Suprapubic skin (tissue), 4 donors: ENCODE data around the gene MBD2. TPM values are rescaled to one million over a fixed set of nuclear protein-coding genes. Genes with fewer than 3 reads are reported as not detected.
"Not testable (repeated sequence)": the region's sequence is repeated elsewhere in the genome, so short reads cannot be mapped to it uniquely, and the experiment has no call there.

Experiments
- DNase-seq, 2 donors: peaks; one replicate each; pipeline ENCODE4 v3.0.0-alpha.2; 2019; ENCODE audit warnings: low spot score in 2 of 2
- H3K27ac ChIP-seq: fragments of 200-600 bp; sonication (generic); one replicate; pipeline ENCODE4 v1.5.1; 2019
- H3K27me3 ChIP-seq: fragments of 200-600 bp; sonication (generic); one replicate; pipeline ENCODE4 v1.5.1; 2019
- H3K36me3 ChIP-seq: fragments of 200-600 bp; sonication (generic); one replicate; pipeline ENCODE4 v1.5.1; 2019
- H3K4me1 ChIP-seq: fragments of 200-600 bp; sonication (generic); one replicate; pipeline ENCODE4 v1.5.1; 2019
- H3K4me3 ChIP-seq: fragments of 200-600 bp; sonication (generic); one replicate; pipeline ENCODE4 v1.5.1; 2019; ENCODE audit warnings: mild to moderate bottlenecking
- H3K9me3 ChIP-seq: fragments of 200-600 bp; sonication (generic); one replicate; pipeline ENCODE4 v1.5.1; 2019
- CTCF ChIP-seq, 2 donors: fragments of 200-600 bp in 1 of 2; fragments of 450-650 bp in 1 of 2; sonication (generic) in 1 of 2; IDR thresholded peaks; one replicate each; pipeline ENCODE4 v1.5.1; 2016 to 2019; ENCODE audit warnings: antibody characterized with exemption in 2 of 2, mild to moderate bottlenecking in 1 of 2, moderate library complexity in 1 of 2
- EP300 ChIP-seq: sonication (generic); formaldehyde crosslinking; IDR thresholded peaks from one replicate; pipeline ENCODE4 v1.6.1; 2017; ENCODE audit warnings: antibody characterized with exemption
- POLR2A ChIP-seq, 2 donors: fragments of 450-650 bp; IDR thresholded peaks; one replicate each; pipeline ENCODE4 v1.6.1; 2017; ENCODE audit warnings: antibody characterized with exemption in 2 of 2, mild to moderate bottlenecking in 2 of 2, moderate library complexity in 2 of 2
- POLR2AphosphoS5 ChIP-seq, 3 donors: sonication (generic); formaldehyde crosslinking; IDR thresholded peaks; one replicate each; pipeline ENCODE4 v1.6.1; 2017; ENCODE audit warnings: antibody characterized with exemption in 3 of 3
- WGBS: methylation state at CpG from one replicate; pipeline ENCODE4 v1.1.5; 2018; 5-methylcytosine and 5-hydroxymethylcytosine counted together
- total RNA-seq, 4 donors: library from RNA; depleted of rRNA; stranded (reverse); fragments of >200 nt; gene quantifications; one replicate each; pipeline ENCODE4 v1.1.0, GENCODE V29; 2016

The MBD2 gene
- total RNA-seq, 4 donors from 2014 or later = 40.8 to 55.8 (median 45.0) TPM

- Histone ChIP-seq H3K36me3 (no peaks in the 10 kb centered on the region), H3K9me3 (no peaks in the 10 kb centered on the region), H3K27me3 (no peaks in the 10 kb centered on the region), H3K4me1 (peaks cover 22% of the 10 kb centered on the region), H3K27ac (no peak overlapping the region), H3K4me3 (no peak overlapping the region)
- no peak for TF ChIP-seq POLR2A (IDR thresholded peaks at IDR 0.05)
- no peak for TF ChIP-seq CTCF (IDR thresholded peaks at IDR 0.05)
- TF ChIP-seq EP300 = no peak
- TF ChIP-seq POLR2AphosphoS5 (IDR thresholded peaks at IDR 0.05) = no peak
- 72% methylated on average over 3 of the region's 3 CpGs for WGBS
- no peak for DNase-seq
These were observed 37.4 kb upstream of the MBD2 start for GRCh38 chr18:54261894-54262293.

DNA sequence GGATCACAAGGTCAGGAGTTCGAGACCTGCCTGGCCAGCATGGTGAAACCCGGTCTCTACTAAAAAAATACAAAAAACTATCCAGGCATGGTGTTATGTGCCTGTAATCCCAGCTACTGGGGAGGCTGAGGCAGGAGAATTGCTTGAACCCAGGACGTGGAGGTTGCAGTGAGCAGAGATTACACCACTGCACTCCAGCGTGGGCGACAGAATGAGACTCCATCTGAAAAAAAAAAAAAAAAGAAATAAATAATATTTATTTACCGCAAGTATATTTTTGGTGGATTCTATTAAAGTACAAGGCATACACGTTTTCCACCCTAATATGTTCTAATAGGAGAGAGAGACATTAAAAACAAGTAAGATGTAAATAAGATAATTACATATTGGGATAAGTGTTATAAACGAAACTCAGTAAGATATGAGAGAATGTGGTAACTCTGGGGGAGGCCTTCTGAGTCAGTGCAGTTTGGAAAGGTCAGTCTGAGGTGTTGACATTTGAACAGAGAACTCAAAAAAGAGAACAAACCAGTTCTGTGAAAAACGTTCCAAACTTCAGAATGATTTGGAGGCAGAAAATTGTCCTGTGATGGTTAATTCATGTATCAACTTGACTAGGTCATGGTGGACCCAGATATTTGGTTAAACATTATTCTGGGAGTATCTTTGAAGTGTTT lies 36.1 kb upstream of the MBD2 start:
- H3K27ac ChIP-seq = peak overlapping the region; percentile 11
- no peaks in the 10 kb centered on the region for H3K9me3 ChIP-seq
- H3K4me3 ChIP-seq = no peak overlapping the region
- H3K27me3 ChIP-seq = no peaks in the 10 kb centered on the region
- peaks cover 31% of the 10 kb centered on the region for H3K4me1 ChIP-seq
- no peak for DNase-seq
- WGBS = 75% methylated on average over 9 of the region's 9 CpGs
- no peaks in the 10 kb centered on the region for H3K36me3 ChIP-seq
- no peak for TF ChIP-seq POLR2A (IDR thresholded peaks at IDR 0.05)
- no peak for TF ChIP-seq POLR2AphosphoS5 (IDR thresholded peaks at IDR 0.05)
- no peak for TF ChIP-seq EP300
- no peak for TF ChIP-seq CTCF (IDR thresholded peaks at IDR 0.05)

DNA sequence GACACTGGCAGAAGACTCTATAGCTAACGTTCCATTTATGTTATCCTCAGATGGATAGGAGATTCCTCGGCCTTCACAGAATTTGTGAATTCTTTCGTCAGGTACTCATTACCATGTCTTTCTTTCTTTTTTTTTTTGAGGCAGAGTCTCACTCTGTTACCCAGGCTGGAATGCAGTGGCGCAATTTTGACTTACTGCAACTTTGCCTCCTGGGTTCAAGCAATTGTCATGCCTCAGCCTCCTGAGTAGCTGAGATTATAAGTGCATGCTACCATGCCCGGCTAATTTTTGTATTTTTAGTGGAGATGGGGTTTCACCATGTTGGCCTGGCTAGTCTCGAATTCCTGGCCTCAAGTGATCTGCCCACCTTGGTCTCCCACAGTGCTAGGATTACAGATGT lies 33.3 kb upstream of the MBD2 start:
- WGBS = 81% methylated on average over 6 of the region's 6 CpGs
- not testable (repeated sequence) for H3K36me3 ChIP-seq, DNase-seq, H3K27me3 ChIP-seq, H3K4me3 ChIP-seq, H3K27ac ChIP-seq, H3K9me3 ChIP-seq
- H3K4me1 ChIP-seq = peaks cover 37% of the 10 kb centered on the region

DNA sequence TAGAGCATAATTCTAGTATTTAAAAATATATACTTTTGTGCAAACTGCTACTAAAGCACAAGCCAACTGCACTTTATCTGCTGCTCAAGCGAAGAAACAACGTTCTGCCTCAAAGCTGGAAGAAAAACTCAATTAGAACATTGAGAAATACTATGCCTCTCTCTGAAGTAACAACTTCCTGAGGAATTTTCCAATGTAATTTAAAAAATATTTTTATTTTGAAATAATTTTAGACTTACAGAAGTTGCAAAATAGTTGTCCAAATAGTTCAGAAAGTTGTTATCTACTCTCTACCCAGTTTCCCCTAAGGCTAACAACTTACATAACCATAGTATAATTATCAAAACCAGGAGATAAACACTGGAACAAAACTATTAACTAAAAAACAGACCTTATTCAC lies 32.5 kb upstream of the MBD2 start:
- H3K9me3 ChIP-seq = no peaks in the 10 kb centered on the region
- H3K4me1 ChIP-seq = peaks cover 42% of the 10 kb centered on the region
- TF ChIP-seq CTCF (IDR thresholded peaks at IDR 0.05) (no peak), POLR2AphosphoS5 (IDR thresholded peaks at IDR 0.05) (no peak), EP300 (no peak), POLR2A (IDR thresholded peaks at IDR 0.05) (no peak)
- DNase-seq = no peak
- H3K36me3 ChIP-seq = no peaks in the 10 kb centered on the region
- no peak overlapping the region for H3K27ac ChIP-seq
- no peak overlapping the region for H3K4me3 ChIP-seq
- WGBS = 39% methylated on average over 2 of the region's 2 CpGs
- no peaks in the 10 kb centered on the region for H3K27me3 ChIP-seq

GRCh38 chr18:54255141-54255540 lies 30.7 kb upstream of the MBD2 start:
- 50% methylated on average over 1 of the region's 1 CpG for WGBS
- Histone ChIP-seq H3K4me1 (peaks cover 48% of the 10 kb centered on the region), H3K4me3 (no peak overlapping the region), H3K27me3 (no peaks in the 10 kb centered on the region), H3K27ac (peak overlapping the region; percentile 61), H3K9me3 (no peaks in the 10 kb centered on the region), H3K36me3 (no peaks in the 10 kb centered on the region)
- TF ChIP-seq POLR2A (IDR thresholded peaks at IDR 0.05) = no peak
- TF ChIP-seq EP300 = no peak
- TF ChIP-seq POLR2AphosphoS5 (IDR thresholded peaks at IDR 0.05) = no peak
- no peak for TF ChIP-seq CTCF (IDR thresholded peaks at IDR 0.05)
- DNase-seq = no peak

DNA sequence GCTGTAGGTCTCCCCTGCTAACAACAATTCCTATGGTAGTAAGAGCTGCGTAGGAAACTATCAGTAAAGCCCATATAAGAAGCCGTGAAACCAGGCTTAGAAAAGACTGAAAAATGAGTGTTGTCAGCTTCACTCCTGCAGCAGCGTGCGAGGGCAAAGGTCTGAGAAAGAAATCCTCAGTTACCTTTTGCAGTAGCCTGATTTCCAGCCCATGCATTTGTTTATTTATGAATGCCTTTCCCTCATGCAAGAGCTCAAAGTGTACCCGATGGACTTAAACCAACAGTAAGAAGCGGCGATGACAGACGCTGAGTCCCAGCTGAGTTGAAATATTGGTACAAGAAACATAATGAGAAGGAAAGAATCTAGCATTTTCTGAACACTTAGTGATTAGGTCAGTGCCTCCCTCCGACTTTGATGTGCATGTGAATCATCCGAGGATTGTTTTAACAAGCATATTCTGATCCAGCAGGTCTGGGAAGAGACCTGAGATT lies 29.8 kb upstream of the MBD2 start:
- WGBS = 30% methylated on average over 10 of the region's 10 CpGs
- H3K36me3 ChIP-seq = no peaks in the 10 kb centered on the region
- no peaks in the 10 kb centered on the region for H3K27me3 ChIP-seq
- peaks cover 48% of the 10 kb centered on the region for H3K4me1 ChIP-seq
- H3K27ac ChIP-seq = peak overlapping the region; percentile 61
- no peak for DNase-seq
- no peak overlapping the region for H3K4me3 ChIP-seq
- H3K9me3 ChIP-seq = no peaks in the 10 kb centered on the region
- TF ChIP-seq CTCF (IDR thresholded peaks at IDR 0.05) (no peak), POLR2AphosphoS5 (IDR thresholded peaks at IDR 0.05) (no peak), POLR2A (IDR thresholded peaks at IDR 0.05) (no peak), EP300 (no peak)
